Mammary epithelial cell (primary cell): Measurements from ENCODE around the gene GALNTL6.

Experiments
- EZH2 ChIP-seq: IDR thresholded peaks from 2 replicates; pipeline ENCODE4 v1.6.1; 2012; ENCODE audit warnings: low read length, inconsistent platforms, borderline replicate concordance
- TF ChIP-seq, protein P1 (sequence below), 2 donors: IDR thresholded peaks in 1 of 2; conservative IDR thresholded peaks in 1 of 2; 2 replicates each; pipeline ENCODE4 v1.5.1; 2011 to 2012; ENCODE audit warnings: inconsistent platforms in 2 of 2, low read length in 2 of 2, mild to moderate bottlenecking in 2 of 2, control low read depth in 1 of 2, low read depth in 1 of 2; ENCODE audit not compliant: insufficient read depth in 1 of 2; ENCODE audit errors: extremely low read depth in 1 of 2

DNA sequence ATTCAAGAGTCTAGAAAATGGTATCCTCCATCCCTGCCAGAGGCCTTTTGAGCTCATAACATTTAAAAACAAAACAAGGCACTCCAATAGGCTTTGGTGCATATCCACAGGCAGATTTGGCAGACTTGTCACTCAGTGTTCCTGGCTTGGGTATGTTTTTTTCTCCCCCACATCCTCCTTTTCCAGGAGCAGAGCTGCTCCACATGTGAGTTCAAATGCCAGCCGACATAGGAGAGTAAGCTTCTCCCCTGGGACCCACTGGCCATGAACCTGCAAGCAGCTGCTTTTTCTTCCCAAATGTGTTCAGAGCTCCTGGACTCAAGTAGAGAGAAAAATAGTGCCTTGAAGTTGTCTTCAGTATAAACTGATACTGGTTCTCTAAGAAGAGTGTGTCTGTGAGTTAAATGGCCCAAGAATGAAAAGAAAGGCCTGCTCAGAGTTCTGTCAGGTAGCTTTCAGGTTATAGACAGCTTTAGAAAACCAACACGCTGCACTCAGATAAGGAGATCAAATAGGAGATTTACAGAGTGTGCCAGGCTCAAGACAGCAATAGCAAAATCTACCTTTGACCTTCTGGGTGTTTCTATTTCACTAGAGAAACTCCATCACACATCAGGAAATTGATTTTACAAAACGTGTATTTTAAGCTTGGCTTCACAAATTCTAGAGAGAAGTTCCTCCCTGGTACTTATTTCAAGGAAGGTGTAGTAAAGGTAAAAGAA, 1192.9 kb downstream of the GALNTL6 start:
- TF ChIP-seq, protein P1, sequence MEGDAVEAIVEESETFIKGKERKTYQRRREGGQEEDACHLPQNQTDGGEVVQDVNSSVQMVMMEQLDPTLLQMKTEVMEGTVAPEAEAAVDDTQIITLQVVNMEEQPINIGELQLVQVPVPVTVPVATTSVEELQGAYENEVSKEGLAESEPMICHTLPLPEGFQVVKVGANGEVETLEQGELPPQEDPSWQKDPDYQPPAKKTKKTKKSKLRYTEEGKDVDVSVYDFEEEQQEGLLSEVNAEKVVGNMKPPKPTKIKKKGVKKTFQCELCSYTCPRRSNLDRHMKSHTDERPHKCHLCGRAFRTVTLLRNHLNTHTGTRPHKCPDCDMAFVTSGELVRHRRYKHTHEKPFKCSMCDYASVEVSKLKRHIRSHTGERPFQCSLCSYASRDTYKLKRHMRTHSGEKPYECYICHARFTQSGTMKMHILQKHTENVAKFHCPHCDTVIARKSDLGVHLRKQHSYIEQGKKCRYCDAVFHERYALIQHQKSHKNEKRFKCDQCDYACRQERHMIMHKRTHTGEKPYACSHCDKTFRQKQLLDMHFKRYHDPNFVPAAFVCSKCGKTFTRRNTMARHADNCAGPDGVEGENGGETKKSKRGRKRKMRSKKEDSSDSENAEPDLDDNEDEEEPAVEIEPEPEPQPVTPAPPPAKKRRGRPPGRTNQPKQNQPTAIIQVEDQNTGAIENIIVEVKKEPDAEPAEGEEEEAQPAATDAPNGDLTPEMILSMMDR (conservative IDR thresholded peaks at IDR 0.05 in 1 of 2, IDR thresholded peaks at IDR 0.05 in 1 of 2; ENCODE audit: extremely low read depth in 1 of 2, insufficient read depth in 1 of 2, low read depth in 1 of 2, low read length in 2 of 2): no peak
- TF ChIP-seq EZH2: no peak
